GM12891 (cell line): Measurements from ENCODE around the gene ALG6.

Experiments used
- POLR2A ChIP-seq: IDR thresholded peaks from 2 replicates; pipeline ENCODE4 v1.6.1; 2011; ENCODE audit warnings: low read depth, low read length, control low read depth
- POLR2AphosphoS5 ChIP-seq: IDR thresholded peaks from 2 replicates; pipeline ENCODE4 v1.6.1; 2011; ENCODE audit warnings: low read depth, low read length, control low read depth
- SPI1 ChIP-seq: IDR thresholded peaks from 2 replicates; pipeline ENCODE4 v1.6.1; 2011; ENCODE audit warnings: low read depth, low read length, control low read depth
- TAF1 ChIP-seq: IDR thresholded peaks from 2 replicates; pipeline ENCODE4 v1.6.1; 2011; ENCODE audit warnings: low read depth, low read length, control low read depth

GRCh38 chr1:63323865-63324778 is 43.3 kb upstream of the ALG6 start:
- TF ChIP-seq POLR2A (no peak), SPI1 (no peak), TAF1 (no peak), POLR2AphosphoS5 (no peak)
